Measurements from ENCODE around the gene RMP24.
"Not testable (repeated sequence)": the region's sequence is repeated elsewhere in the genome, so short reads cannot be mapped to it uniquely, and the experiment has no call there.

RMP24 gene

GRCh38 chr18:36012891-36013290 is 40.4 kb downstream of the RMP24 start:
- no peak for TF ChIP-seq CTCF (IDR thresholded peaks at IDR 0.05; ENCODE audit: low read depth, low read length)
- Histone ChIP-seq H3K4me1 (ENCODE audit: low read depth) (no peaks in the 10 kb centered on the region), H3K27me3 (no peaks in the 10 kb centered on the region), H3K36me3 (no peaks in the 10 kb centered on the region), H3K9me3 (ENCODE audit: low read depth) (no peaks in the 10 kb centered on the region), H3K4me3 (no peak overlapping the region), H3K27ac (no peak overlapping the region)
- DNase-seq (ENCODE audit: low read depth in 1 of 2, low spot score in 1 of 2): peak in 1 of 2 donors; percentile 56

DNA sequence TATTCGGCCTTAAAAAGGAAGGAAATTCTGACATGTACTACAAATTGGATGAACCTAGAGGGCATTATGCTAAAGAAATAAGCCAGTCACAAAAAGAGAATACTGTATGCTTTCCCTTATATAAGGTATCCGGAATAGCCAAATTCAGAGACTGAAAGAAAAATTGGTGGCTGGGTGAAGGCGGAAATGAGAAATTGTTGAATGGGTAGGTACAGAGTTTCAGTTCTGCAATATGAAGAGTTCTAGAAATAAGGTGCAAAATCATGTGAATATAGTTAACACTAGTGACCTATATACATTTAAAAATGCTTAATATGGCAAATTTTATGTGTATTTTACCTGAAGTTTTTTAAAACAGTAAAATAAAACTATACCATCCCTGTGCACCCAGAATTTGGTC is 43.1 kb downstream of the RMP24 start:
- no peaks in the 10 kb centered on the region for H3K27me3 ChIP-seq
- H3K36me3 ChIP-seq: no peaks in the 10 kb centered on the region
- no peak overlapping the region for H3K27ac ChIP-seq
- DNase-seq (ENCODE audit: low read depth in 1 of 2, low spot score in 1 of 2): no peak
- no peaks in the 10 kb centered on the region for H3K4me1 ChIP-seq (ENCODE audit: low read depth)
- no peak overlapping the region for H3K4me3 ChIP-seq
- no peaks in the 10 kb centered on the region for H3K9me3 ChIP-seq (ENCODE audit: low read depth)
- no peak for TF ChIP-seq CTCF (IDR thresholded peaks at IDR 0.05; ENCODE audit: low read depth, low read length)

GRCh38 chr18:36017232-36017631 is 44.8 kb downstream of the RMP24 start:
- peak overlapping the region; percentile 82 for H3K27ac ChIP-seq
- H3K4me1 ChIP-seq (ENCODE audit: low read depth): no peaks in the 10 kb centered on the region
- no peak for TF ChIP-seq CTCF (IDR thresholded peaks at IDR 0.05; ENCODE audit: low read depth, low read length)
- no peaks in the 10 kb centered on the region for H3K9me3 ChIP-seq (ENCODE audit: low read depth)
- DNase-seq (ENCODE audit: low read depth in 1 of 2, low spot score in 1 of 2): no peak
- no peaks in the 10 kb centered on the region for H3K27me3 ChIP-seq
- H3K4me3 ChIP-seq: no peak overlapping the region
- no peaks in the 10 kb centered on the region for H3K36me3 ChIP-seq

DNA sequence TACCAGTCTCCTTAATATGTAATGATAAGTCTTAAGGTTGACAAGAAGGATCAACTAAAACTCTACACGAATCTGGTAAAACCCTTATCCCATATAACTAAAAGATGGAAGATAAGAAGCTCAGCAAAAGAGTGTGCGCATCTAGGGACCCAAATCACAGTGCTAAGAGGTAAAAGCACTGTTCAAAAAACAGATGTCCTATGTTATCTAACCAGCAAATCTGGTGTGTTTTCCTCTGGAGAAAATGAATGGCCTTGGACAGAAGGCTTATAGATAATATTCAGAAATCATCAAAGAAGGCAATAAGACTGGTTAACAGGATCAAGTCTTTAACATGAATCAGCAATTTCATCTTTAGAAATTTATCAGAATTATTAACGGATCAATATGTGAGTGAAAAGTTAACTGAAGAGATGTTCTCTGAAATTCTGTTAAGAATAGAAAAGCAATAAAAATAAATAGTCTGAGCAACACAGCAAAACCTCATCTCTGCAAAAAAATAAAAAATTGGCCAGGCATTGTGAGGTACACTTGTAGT is 47.8 kb downstream of the RMP24 start:
- Histone ChIP-seq H3K9me3 (ENCODE audit: low read depth) (no peaks in the 10 kb centered on the region), H3K27ac (no peak overlapping the region), H3K27me3 (no peaks in the 10 kb centered on the region), H3K4me3 (no peak overlapping the region), H3K36me3 (peaks cover 2% of the 10 kb centered on the region), H3K4me1 (ENCODE audit: low read depth) (no peaks in the 10 kb centered on the region)
- no peak for TF ChIP-seq CTCF (IDR thresholded peaks at IDR 0.05; ENCODE audit: low read depth, low read length)
- DNase-seq (ENCODE audit: low read depth in 1 of 2, low spot score in 1 of 2): no peak

GRCh38 chr18:36023336-36023735 is 50.9 kb downstream of the RMP24 start:
- TF ChIP-seq CTCF (IDR thresholded peaks at IDR 0.05; ENCODE audit: low read depth, low read length): no peak
- Histone ChIP-seq H3K4me3 (no peak overlapping the region), H3K27ac (no peak overlapping the region), H3K9me3 (ENCODE audit: low read depth) (no peaks in the 10 kb centered on the region), H3K27me3 (no peaks in the 10 kb centered on the region), H3K36me3 (peaks cover 21% of the 10 kb centered on the region), H3K4me1 (ENCODE audit: low read depth) (no peaks in the 10 kb centered on the region)
- no peak for DNase-seq (ENCODE audit: low read depth in 1 of 2, low spot score in 1 of 2)

DNA sequence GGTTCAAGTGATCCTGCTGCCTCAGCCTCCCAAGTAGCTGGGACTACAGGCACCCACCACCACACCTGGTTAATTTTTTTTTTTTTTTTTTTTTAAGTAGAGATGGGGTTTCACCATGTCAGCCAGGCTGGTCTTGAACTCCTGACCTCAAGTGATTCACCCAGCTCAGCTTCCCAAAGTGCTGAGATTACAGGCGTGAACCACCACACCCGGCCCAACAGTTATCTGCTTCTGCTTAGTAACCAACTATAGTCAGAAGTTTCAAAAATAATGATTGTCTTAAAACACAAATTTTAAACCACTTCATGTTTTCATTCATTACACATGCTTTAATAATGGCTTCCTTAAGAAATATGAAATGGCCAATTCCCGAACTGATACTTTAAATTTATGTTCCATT is 51.8 kb downstream of the RMP24 start:
- not testable (repeated sequence) for H3K4me3 ChIP-seq; DNase-seq (ENCODE audit: low read depth in 1 of 2, low spot score in 1 of 2); H3K4me1 ChIP-seq (ENCODE audit: low read depth); H3K9me3 ChIP-seq (ENCODE audit: low read depth); H3K27ac ChIP-seq; H3K27me3 ChIP-seq
- H3K36me3 ChIP-seq: peaks cover 21% of the 10 kb centered on the region

Data from cardiac muscle cell (in vitro differentiated cells and primary cell).